LNCAP (cell line): Measurements from ENCODE around the gene MCF2L2.

Experiments used
- CTCF ChIP-seq: fragments of 450-650 bp; IDR thresholded peaks from 2 replicates; pipeline ENCODE4 v1.5.1; 2017; ENCODE audit warnings: mild to moderate bottlenecking

MCF2L2 gene

DNA sequence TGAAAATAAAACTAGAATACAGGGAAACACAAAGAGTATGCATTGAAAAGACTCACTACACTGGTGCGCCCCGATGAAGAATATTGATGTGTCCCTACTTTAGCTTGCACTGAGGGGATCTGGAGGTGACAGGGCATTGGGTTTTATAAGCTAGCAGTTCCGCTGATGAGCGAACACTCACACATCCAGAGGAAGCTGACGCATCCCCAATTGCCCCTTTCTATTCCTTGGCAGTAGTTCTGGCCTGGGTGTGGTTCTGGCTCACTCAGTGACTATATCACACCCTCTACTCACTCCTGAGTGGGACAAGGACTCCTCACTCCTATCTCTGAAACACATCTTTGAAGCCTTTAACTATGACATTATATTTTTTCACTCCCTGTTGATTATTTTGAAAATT is 104.3 kb downstream of the MCF2L2 start:
- TF ChIP-seq CTCF: no peak

- no peak for TF ChIP-seq CTCF
These were observed 109.0 kb downstream of the MCF2L2 start for GRCh38 chr3:183319371-183319770.

GRCh38 chr3:183318877-183319276 is 109.5 kb downstream of the MCF2L2 start:
- TF ChIP-seq CTCF: no peak

DNA sequence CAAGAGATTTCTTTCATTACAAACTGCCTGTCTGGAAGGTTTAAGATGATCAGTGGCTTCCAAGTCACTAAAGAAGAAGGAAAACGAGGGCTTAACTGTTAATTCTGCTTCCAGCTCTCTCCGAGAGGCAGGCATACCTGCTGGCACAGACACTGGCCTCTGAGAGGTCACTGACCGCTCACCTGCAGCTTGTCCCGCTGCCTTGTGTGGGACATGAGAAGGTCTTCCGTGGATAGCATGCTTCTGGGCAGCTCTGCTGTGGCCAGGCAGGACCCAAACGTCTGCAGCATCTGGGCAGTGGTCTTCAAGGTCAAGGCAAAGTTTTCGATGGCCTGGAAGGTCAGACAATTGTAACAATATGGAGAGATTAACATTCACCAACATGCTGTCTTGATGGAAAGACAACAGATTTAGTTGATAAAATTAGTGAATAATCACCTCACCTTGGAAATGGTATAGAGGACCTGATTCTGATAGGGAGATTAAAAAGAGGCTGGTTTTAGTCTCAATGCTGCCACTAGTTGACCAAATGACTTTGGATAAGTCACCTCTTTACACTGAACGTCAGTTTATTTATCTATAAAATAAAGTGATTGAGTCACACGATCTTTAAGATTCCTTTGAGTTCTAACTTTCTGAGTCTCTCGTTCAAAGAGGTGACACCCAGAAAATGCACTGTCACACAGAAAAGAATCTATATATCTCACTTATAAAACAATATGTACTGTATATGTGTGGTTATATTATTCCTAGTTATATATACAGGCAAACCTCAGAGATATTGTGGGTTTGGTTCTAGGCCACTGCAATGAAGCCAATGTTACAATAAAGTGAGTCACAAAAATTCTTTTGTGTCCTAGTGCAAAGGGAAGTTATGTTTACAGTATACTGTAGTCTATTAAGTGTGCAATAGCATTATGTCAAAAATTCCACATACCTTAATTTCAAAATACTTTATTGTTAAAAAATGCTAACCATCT is 110.2 kb downstream of the MCF2L2 start:
- no peak for TF ChIP-seq CTCF

DNA sequence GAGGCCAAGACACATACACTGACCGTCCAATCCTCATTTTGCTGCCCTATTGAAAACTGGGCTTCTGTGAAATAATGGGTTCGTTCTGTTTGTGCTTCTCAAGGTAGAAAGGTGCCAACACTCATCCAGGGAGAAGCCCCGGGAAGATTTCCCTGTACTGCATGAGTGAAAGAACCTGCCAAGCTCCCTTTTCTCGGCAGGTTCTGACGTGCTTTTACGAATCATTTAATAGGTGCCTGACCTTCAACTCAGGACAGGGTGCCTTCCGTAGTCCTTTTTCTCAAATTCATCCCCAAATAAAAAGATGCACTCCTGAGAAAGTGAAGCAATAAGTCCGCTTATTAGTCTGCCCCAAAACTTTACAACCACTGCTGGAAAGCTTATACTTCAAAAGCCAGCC is 111.1 kb downstream of the MCF2L2 start:
- TF ChIP-seq CTCF: no peak

- no peak for TF ChIP-seq CTCF
These were observed 112.7 kb downstream of the MCF2L2 start for GRCh38 chr3:183315739-183316138.

DNA sequence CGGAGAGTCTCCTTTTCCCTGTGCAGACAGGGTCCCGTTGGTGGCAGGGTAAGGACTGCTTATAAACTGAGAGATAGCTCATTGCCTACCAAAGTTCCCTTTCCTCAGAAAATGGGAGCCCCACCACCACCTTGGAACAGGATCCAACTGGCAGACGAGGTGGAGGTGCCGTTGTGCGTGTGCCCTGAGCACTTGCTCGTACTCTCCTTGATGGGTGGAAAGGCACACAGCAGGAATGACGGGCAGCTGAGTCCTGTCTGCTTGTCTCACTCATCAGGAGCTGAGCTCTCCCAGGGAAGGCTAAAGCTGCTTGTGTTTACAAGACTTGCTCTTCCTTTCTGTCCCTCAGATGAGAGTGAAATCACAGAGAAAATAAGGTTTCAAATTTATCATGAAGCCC is 114.7 kb downstream of the MCF2L2 start:
- TF ChIP-seq CTCF: no peak
